Mesenchymal stem cell (in vitro differentiated cells and primary cell): ENCODE data around the gene GGACT.

Source experiments
- DNase-seq: peaks from one replicate; pipeline ENCODE4 v3.0.0-alpha.2; 2013
- H2AFZ ChIP-seq: one replicate; pipeline ENCODE4 v1.6.1; 2013; ENCODE audit warnings: low read depth, mild to moderate bottlenecking, control low read depth, inconsistent platforms, low read length, moderate library complexity
- H2AK5ac ChIP-seq: 2 replicates; pipeline ENCODE4 v1.6.1; 2013; ENCODE audit warnings: low read length, moderate library complexity, mild to moderate bottlenecking, inconsistent platforms; ENCODE audit not compliant: severe bottlenecking
- H2BK120ac ChIP-seq: one replicate; pipeline ENCODE4 v1.6.1; 2013; ENCODE audit warnings: low read depth, mild to moderate bottlenecking, inconsistent platforms, low read length, moderate library complexity
- H2BK12ac ChIP-seq, 2 experiments: one replicate each; pipeline ENCODE4 v1.6.1; 2013; ENCODE audit warnings: inconsistent platforms in 2 of 2, low read length in 2 of 2, mild to moderate bottlenecking in 2 of 2, moderate library complexity in 2 of 2, control low read depth in 1 of 2
- H2BK15ac ChIP-seq: one replicate; pipeline ENCODE4 v1.6.1; 2013; ENCODE audit warnings: mild to moderate bottlenecking, low read depth, inconsistent platforms; ENCODE audit not compliant: poor library complexity, severe bottlenecking
- H2BK5ac ChIP-seq: 2 replicates; pipeline ENCODE4 v1.6.1; 2013; ENCODE audit warnings: low read depth, mild to moderate bottlenecking, low read length, control low read depth, inconsistent platforms; ENCODE audit not compliant: poor library complexity, severe bottlenecking
- H3K14ac ChIP-seq, 2 experiments: one replicate each; pipeline ENCODE4 v1.6.1; 2013; ENCODE audit warnings: inconsistent platforms in 2 of 2, low read length in 2 of 2, control low read depth in 1 of 2, mild to moderate bottlenecking in 1 of 2, moderate library complexity in 1 of 2
- H3K18ac ChIP-seq, 2 experiments: one replicate each; pipeline ENCODE4 v1.6.1; 2013; ENCODE audit warnings: inconsistent platforms in 2 of 2, low read length in 2 of 2, control low read depth in 1 of 2, low read depth in 1 of 2, mild to moderate bottlenecking in 1 of 2
- H3K23ac ChIP-seq, 2 experiments: one replicate each; pipeline ENCODE4 v1.6.1; 2013; ENCODE audit warnings: inconsistent platforms in 2 of 2, low read length in 2 of 2, mild to moderate bottlenecking in 2 of 2, moderate library complexity in 2 of 2, control low read depth in 1 of 2
- H3K27ac ChIP-seq: 2 replicates; pipeline ENCODE4 v1.5.1; 2013; ENCODE audit warnings: mild to moderate bottlenecking, moderate library complexity, low read length, control low read depth, inconsistent platforms; ENCODE audit not compliant: poor library complexity, severe bottlenecking
- H3K27me3 ChIP-seq, 2 experiments: 2 replicates each; pipeline versions ENCODE4 v1.6.1 to v1.7.0; 2013; ENCODE audit warnings: low read length in 2 of 2, mild to moderate bottlenecking in 2 of 2, moderate library complexity in 2 of 2, control low read depth in 1 of 2, inconsistent platforms in 1 of 2; ENCODE audit not compliant: control insufficient read depth in 1 of 2, insufficient read depth in 1 of 2
- H3K36me3 ChIP-seq, 2 experiments: 2 replicates each; pipeline versions ENCODE4 v1.6.1 to v1.7.0; 2013; ENCODE audit warnings: low read length in 2 of 2, control low read depth in 1 of 2, inconsistent platforms in 1 of 2, low read depth in 1 of 2, mild to moderate bottlenecking in 1 of 2; ENCODE audit not compliant: insufficient read depth in 2 of 2, control insufficient read depth in 1 of 2
- H3K4ac ChIP-seq, 2 experiments: one replicate each; pipeline ENCODE4 v1.6.1; 2013; ENCODE audit warnings: inconsistent platforms in 2 of 2, low read length in 2 of 2, mild to moderate bottlenecking in 2 of 2, moderate library complexity in 2 of 2, control low read depth in 1 of 2, low read depth in 1 of 2
- H3K4me1 ChIP-seq: 2 replicates; pipeline ENCODE4 v1.6.1; 2013; ENCODE audit warnings: low read depth, low read length, control low read depth; ENCODE audit not compliant: control insufficient read depth, insufficient read depth
- H3K4me2 ChIP-seq: 2 replicates; pipeline ENCODE4 v1.6.1; 2013; ENCODE audit warnings: low read length, mild to moderate bottlenecking, inconsistent platforms; ENCODE audit not compliant: poor library complexity, severe bottlenecking
- H3K4me3 ChIP-seq, 2 experiments: 2 replicates each; pipeline versions ENCODE4 v1.5.1 to v1.7.0; 2013; ENCODE audit warnings: low read length in 2 of 2, mild to moderate bottlenecking in 2 of 2, control low read depth in 1 of 2, low read depth in 1 of 2; ENCODE audit not compliant: insufficient read depth in 1 of 2
- H3K79me1 ChIP-seq: replicated peaks from 2 replicates; pipeline ENCODE4 v1.6.1; 2013; ENCODE audit warnings: mild to moderate bottlenecking, control low read depth, low read length, inconsistent platforms; ENCODE audit not compliant: poor library complexity, severe bottlenecking
- H3K9ac ChIP-seq: 2 replicates; pipeline ENCODE4 v1.7.0; 2013; ENCODE audit warnings: mild to moderate bottlenecking, low read length, moderate library complexity
- H3K9me3 ChIP-seq: 2 replicates; pipeline ENCODE4 v1.7.0; 2013; ENCODE audit warnings: mild to moderate bottlenecking, low read length; ENCODE audit not compliant: control insufficient read depth
- H4K8ac ChIP-seq: one replicate; pipeline ENCODE4 v1.6.1; 2013; ENCODE audit warnings: inconsistent platforms, mild to moderate bottlenecking, low read length, moderate library complexity
- H4K91ac ChIP-seq: one replicate; pipeline ENCODE4 v1.6.1; 2013; ENCODE audit warnings: mild to moderate bottlenecking, low read length, inconsistent platforms
- WGBS: methylation state at CpG from one replicate; pipeline ENCODE4 v1.1.7; 2013; ENCODE audit warnings: mixed read lengths; 5-methylcytosine and 5-hydroxymethylcytosine counted together

Gene GGACT

DNA sequence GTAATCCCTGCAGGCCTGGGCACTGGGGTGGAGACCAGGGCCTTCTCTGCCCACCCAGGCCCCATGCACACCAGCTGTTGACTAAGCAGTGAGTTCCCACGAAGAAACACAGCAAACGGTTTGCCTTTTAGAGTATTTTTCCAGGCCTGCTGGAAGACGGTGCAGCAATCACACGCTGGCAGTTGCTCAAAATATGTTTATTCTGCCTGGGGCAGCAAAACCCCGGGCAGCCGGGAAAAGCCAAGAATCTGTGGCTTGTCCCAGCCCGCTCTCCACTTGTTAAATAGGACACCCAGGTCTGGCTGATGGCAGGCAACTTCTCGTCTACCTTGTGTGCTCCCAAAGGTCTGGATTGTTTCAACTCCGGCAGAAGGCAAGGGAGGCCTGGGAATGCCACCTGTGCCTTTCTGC is 40.8 kb downstream of the GGACT start:
- H3K4me2 ChIP-seq: no peak overlapping the region
- 61% methylated on average over 9 of the region's 9 CpGs for WGBS

DNA sequence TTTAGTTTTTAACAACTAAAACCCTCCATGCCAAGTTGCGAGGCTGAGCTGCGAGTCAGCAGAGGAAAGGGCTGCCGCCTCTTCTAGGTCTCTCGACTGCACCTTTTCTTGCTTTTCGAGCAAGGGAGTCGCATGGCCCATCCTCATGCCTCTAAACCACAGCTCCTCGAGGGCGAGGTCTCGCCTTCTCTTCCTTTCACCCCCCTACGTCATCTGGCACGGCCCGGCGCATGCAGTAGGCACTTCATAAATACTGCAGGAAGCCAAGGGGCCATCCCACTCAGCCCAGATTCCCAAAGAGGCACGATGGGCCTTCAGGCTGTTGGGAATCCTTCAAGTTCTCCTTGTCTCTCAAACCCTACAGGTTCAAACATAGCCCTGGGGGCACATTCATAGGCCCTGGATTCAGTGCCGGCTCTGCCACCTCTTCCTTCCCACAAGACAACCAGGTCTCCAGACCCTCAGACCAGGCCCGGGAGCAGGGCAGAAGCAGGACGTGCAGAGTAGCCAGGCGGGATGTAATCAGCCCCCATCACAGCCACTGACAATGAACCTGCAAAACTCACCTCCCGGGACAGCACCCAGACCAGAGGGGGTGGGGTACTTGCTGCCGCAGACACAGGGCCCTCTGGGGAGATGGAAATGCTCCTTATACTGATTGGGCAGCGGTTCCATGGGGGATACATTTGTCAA is 41.7 kb downstream of the GGACT start:
- Histone ChIP-seq H3K23ac (no peak overlapping the region), H3K36me3 (peaks cover 0 to 9% of the 10 kb centered on the region in 2 experiments), H3K4me3 (no peak overlapping the region), H4K8ac (no peak overlapping the region), H2BK120ac (no peak overlapping the region), H3K79me1 (peaks cover 7% of the 10 kb centered on the region), H3K27ac (no peak overlapping the region), H2BK15ac (peak overlapping the region; percentile 38), H3K4ac (no peak overlapping the region), H2AFZ (no peak overlapping the region), H4K91ac (no peak overlapping the region), H3K27me3 (no peaks in the 10 kb centered on the region), H3K9ac (no peak overlapping the region), H3K9me3 (no peaks in the 10 kb centered on the region), H3K14ac (peak overlapping the region in 1 of 2 experiments; percentile 26), H2BK5ac (no peak overlapping the region), H3K4me2 (no peak overlapping the region), H3K4me1 (peaks cover 29% of the 10 kb centered on the region), H2AK5ac (peak overlapping the region; percentile 58), H2BK12ac (peak overlapping the region; percentile 23 to 40), H3K18ac (no peak overlapping the region)
- WGBS: 95% methylated on average over 21 of the region's 21 CpGs
- DNase-seq: no peak

More for the DNA sequence above, 40.8 kb downstream of the GGACT start:
- H3K79me1 ChIP-seq: peaks cover 7% of the 10 kb centered on the region
- peaks cover 0 to 9% of the 10 kb centered on the region in 2 experiments for H3K36me3 ChIP-seq
- no peak overlapping the region for H3K9ac ChIP-seq
- no peak overlapping the region for H2BK120ac ChIP-seq
- H3K9me3 ChIP-seq: no peaks in the 10 kb centered on the region
- H3K14ac ChIP-seq: peak overlapping the region in 1 of 2 experiments; percentile 86
- H4K91ac ChIP-seq: no peak overlapping the region
- peak; percentile 24 for DNase-seq
- H3K4me3 ChIP-seq: no peak overlapping the region
- peak overlapping the region in 1 of 2 experiments; percentile 24 for H3K18ac ChIP-seq
- H2AK5ac ChIP-seq: no peak overlapping the region
- H3K27me3 ChIP-seq: no peaks in the 10 kb centered on the region
- H3K23ac ChIP-seq: no peak overlapping the region
- H2AFZ ChIP-seq: no peak overlapping the region
- H2BK5ac ChIP-seq: peak overlapping the region; percentile 24
- H3K4ac ChIP-seq: no peak overlapping the region
- peak overlapping the region; percentile 59 for H4K8ac ChIP-seq
- peaks cover 26% of the 10 kb centered on the region for H3K4me1 ChIP-seq
- H2BK12ac ChIP-seq: no peak overlapping the region
- H2BK15ac ChIP-seq: no peak overlapping the region
- peak overlapping the region; percentile 63 for H3K27ac ChIP-seq

GRCh38 chr13:100545684-100546061 is 42.9 kb downstream of the GGACT start:
- H2AFZ ChIP-seq: no peak overlapping the region
- H3K9ac ChIP-seq: no peak overlapping the region
- no peak overlapping the region for H3K4me3 ChIP-seq
- no peak overlapping the region for H2BK120ac ChIP-seq
- H3K36me3 ChIP-seq: peaks cover 0 to 9% of the 10 kb centered on the region in 2 experiments
- H3K27me3 ChIP-seq: no peaks in the 10 kb centered on the region
- no peak overlapping the region for H3K4me2 ChIP-seq
- H3K79me1 ChIP-seq: peaks cover 8% of the 10 kb centered on the region
- no peak overlapping the region for H2AK5ac ChIP-seq
- no peak overlapping the region for H3K23ac ChIP-seq
- H3K14ac ChIP-seq: no peak overlapping the region
- no peak overlapping the region for H4K8ac ChIP-seq
- H3K27ac ChIP-seq: no peak overlapping the region
- no peak overlapping the region for H2BK15ac ChIP-seq
- H3K4me1 ChIP-seq: peaks cover 30% of the 10 kb centered on the region
- H2BK5ac ChIP-seq: no peak overlapping the region
- H3K4ac ChIP-seq: no peak overlapping the region
- H3K9me3 ChIP-seq: no peaks in the 10 kb centered on the region
- H3K18ac ChIP-seq: no peak overlapping the region
- 100% methylated on average over 1 of the region's 4 CpGs for WGBS
- no peak for DNase-seq
- no peak overlapping the region for H4K91ac ChIP-seq
- H2BK12ac ChIP-seq: no peak overlapping the region

- H3K79me1 ChIP-seq: peaks cover 8% of the 10 kb centered on the region
- 89% methylated on average over 22 of the region's 22 CpGs for WGBS
- no peak overlapping the region for H3K4me3 ChIP-seq
Measured at GRCh38 chr13:100544866-100545683, 43.5 kb downstream of the GGACT start.

More at GRCh38 chr13:100544866-100545683, 43.5 kb downstream of the GGACT start:
- Histone ChIP-seq H2BK15ac (no peak overlapping the region), H2AK5ac (peak overlapping the region; percentile 21), H3K4ac (no peak overlapping the region), H3K9me3 (no peaks in the 10 kb centered on the region), H2BK5ac (no peak overlapping the region), H3K27me3 (no peaks in the 10 kb centered on the region), H3K4me2 (no peak overlapping the region), H3K27ac (peak overlapping the region; percentile 72), H3K9ac (no peak overlapping the region), H4K8ac (no peak overlapping the region), H3K4me1 (peaks cover 31% of the 10 kb centered on the region), H3K14ac (peak overlapping the region in 1 of 2 experiments; percentile 44), H3K18ac (no peak overlapping the region), H3K23ac (no peak overlapping the region), H3K36me3 (peaks cover 0 to 9% of the 10 kb centered on the region in 2 experiments), H2BK120ac (no peak overlapping the region), H2AFZ (no peak overlapping the region), H4K91ac (no peak overlapping the region), H2BK12ac (no peak overlapping the region)
- no peak for DNase-seq
